Endothelial cell of umbilical vein (primary cell): ENCODE measurements around the gene PTP4A1.

Source experiments
- CTCF ChIP-seq, 2 donors: IDR thresholded peaks; 1 replicate in 1 of 2; 2 replicates in 1 of 2; pipeline ENCODE4 v1.5.1; 2011; ENCODE audit warnings: low read length in 2 of 2, mild to moderate bottlenecking in 2 of 2, moderate library complexity in 2 of 2, control low read depth in 1 of 2, inconsistent platforms in 1 of 2, low read depth in 1 of 2; ENCODE audit not compliant: insufficient read depth in 1 of 2; ENCODE audit errors: extremely low read depth in 1 of 2
- EZH2 ChIP-seq: IDR thresholded peaks from 2 replicates; pipeline ENCODE4 v1.6.1; 2012; ENCODE audit warnings: borderline replicate concordance, low read depth, mild to moderate bottlenecking, moderate library complexity, low read length, inconsistent platforms; ENCODE audit not compliant: severe bottlenecking
- FOS ChIP-seq: IDR thresholded peaks from 2 replicates; pipeline ENCODE4 v1.6.1; 2011; ENCODE audit warnings: mild to moderate bottlenecking, low read length, moderate library complexity, borderline replicate concordance; ENCODE audit not compliant: insufficient read depth
- GATA2 ChIP-seq: IDR thresholded peaks from 2 replicates; pipeline ENCODE4 v1.7.0; 2011; ENCODE audit warnings: low read depth, mild to moderate bottlenecking, moderate library complexity, mixed read lengths, low read length; ENCODE audit not compliant: insufficient read length, insufficient read depth
- JUN ChIP-seq: IDR thresholded peaks from 2 replicates; pipeline ENCODE4 v1.6.1; 2011; ENCODE audit warnings: borderline replicate concordance, low read depth; ENCODE audit not compliant: insufficient read length, insufficient read depth
- MYC ChIP-seq: IDR thresholded peaks from one replicate; pipeline ENCODE4 v1.6.1; 2011; ENCODE audit warnings: mild to moderate bottlenecking, low read depth, low read length
- POLR2A ChIP-seq: IDR thresholded peaks from 2 replicates; pipeline ENCODE4 v1.6.1; 2012; ENCODE audit warnings: low read depth, mild to moderate bottlenecking, control low read depth, low read length
- POLR2AphosphoS5 ChIP-seq: IDR thresholded peaks from 2 replicates; pipeline ENCODE4 v1.6.1; 2012; ENCODE audit warnings: low read depth, mild to moderate bottlenecking, control low read depth, low read length, moderate library complexity; ENCODE audit not compliant: insufficient read depth
- TF ChIP-seq, protein P1 (sequence below): IDR thresholded peaks from 2 replicates; pipeline ENCODE4 v1.6.1; 2011; ENCODE audit not compliant: insufficient read depth, insufficient read length

DNA sequence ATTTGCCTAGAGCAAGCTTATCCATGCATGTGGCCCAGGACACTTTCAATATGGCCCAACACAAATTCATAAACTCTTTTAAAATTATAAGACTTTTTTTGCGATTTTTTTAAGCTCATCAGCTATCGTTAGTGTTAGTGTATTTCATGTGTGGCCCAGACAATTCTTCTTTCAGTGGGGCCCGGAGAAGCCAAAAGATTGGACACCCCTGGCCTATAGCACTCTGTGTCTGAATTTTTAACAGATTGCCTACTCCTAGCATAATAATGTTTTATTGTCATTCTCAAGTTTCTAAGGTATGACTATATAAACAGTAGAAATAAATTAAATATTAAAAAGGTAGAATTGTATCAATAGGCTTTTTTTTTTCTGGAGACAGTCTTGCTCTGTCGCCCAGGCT lies 48.6 kb upstream of the PTP4A1 start:
- TF ChIP-seq CTCF (IDR thresholded peaks at IDR 0.05; ENCODE audit: extremely low read depth in 1 of 2, insufficient read depth in 1 of 2, low read depth in 1 of 2, low read length in 2 of 2) (no peak), POLR2A (no peak), POLR2AphosphoS5 (no peak), EZH2 (no peak), FOS (no peak), GATA2 (no peak), JUN (no peak), MYC (no peak)
- TF ChIP-seq, protein P1, sequence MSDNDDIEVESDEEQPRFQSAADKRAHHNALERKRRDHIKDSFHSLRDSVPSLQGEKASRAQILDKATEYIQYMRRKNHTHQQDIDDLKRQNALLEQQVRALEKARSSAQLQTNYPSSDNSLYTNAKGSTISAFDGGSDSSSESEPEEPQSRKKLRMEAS: no peak
